Neural crest cell (in vitro differentiated cells): Measurements from ENCODE around the gene COA7. TPM values are rescaled to one million over a fixed set of nuclear protein-coding genes. Genes with fewer than 3 reads are reported as not detected.
"Not testable (repeated sequence)": the region's sequence is repeated elsewhere in the genome, so short reads cannot be mapped to it uniquely, and the experiment has no call there.

Experiments
- DNase-seq: peaks from one replicate; pipeline ENCODE4 v3.0.0; 2021; ENCODE audit warnings: low read depth, mixed read lengths, low spot score
- H3K27ac Mint-ChIP-seq: one replicate; pipeline ENCODE4 v1.8.0; 2021; ENCODE audit warnings: mild to moderate bottlenecking, mixed read lengths; ENCODE audit not compliant: unreplicated experiment
- H3K27me3 Mint-ChIP-seq: 2 replicates; pipeline ENCODE4 v1.8.0; 2021; ENCODE audit warnings: low read depth, mild to moderate bottlenecking, mixed read lengths
- H3K36me3 Mint-ChIP-seq: 2 replicates; pipeline ENCODE4 v1.8.0; 2021; ENCODE audit warnings: low read depth, mild to moderate bottlenecking, mixed read lengths
- H3K4me1 Mint-ChIP-seq: 2 replicates; pipeline ENCODE4 v1.8.0; 2021; ENCODE audit warnings: mixed read lengths
- H3K4me3 Mint-ChIP-seq: one replicate; pipeline ENCODE4 v1.8.0; 2021; ENCODE audit warnings: mild to moderate bottlenecking, mixed read lengths
- H3K9me3 Mint-ChIP-seq: 2 replicates; pipeline ENCODE4 v1.8.0; 2021; ENCODE audit warnings: mixed read lengths
- CTCF ChIP-seq: fragments of 200-600 bp; sonication (generic); conservative IDR thresholded peaks from 2 replicates; pipeline ENCODE4 v1.5.0; 2021; ENCODE audit warnings: antibody characterized with exemption, mild to moderate bottlenecking
- total RNA-seq: library from RNA; stranded (reverse); gene quantifications from 2 replicates; pipeline ENCODE4 v1.2.1, GENCODE V29; 2021

Gene COA7
- total RNA-seq, 1 donor from 2014 or later, result 35.0 TPM

- DNase-seq, result peak; percentile 88
- peak within 1 kb of the TSS; percentile 90 for H3K4me3 Mint-ChIP-seq
- no peak for TF ChIP-seq CTCF
- H3K27me3 Mint-ChIP-seq, result no peaks in the 10 kb centered on the region
- no peaks in the 10 kb centered on the region for H3K36me3 Mint-ChIP-seq
- no peaks in the 10 kb centered on the region for H3K9me3 Mint-ChIP-seq
- H3K27ac Mint-ChIP-seq, result peak within 1 kb of the TSS; percentile 93
- H3K4me1 Mint-ChIP-seq, result peaks cover 38% of the 10 kb centered on the region
Measured at GRCh38 chr1:52726265-52727113, 28.3 kb upstream of the COA7 start, which contains the start of gene ZYG11B. Gene ZYG11B, plus strand, starts transcription at chr1:52726453. Its CDS starts 201 bp downstream, at chr1:52726654.

- peaks cover 38% of the 10 kb centered on the region for H3K4me1 Mint-ChIP-seq
- H3K27ac Mint-ChIP-seq, result no peak overlapping the region
- no peaks in the 10 kb centered on the region for H3K36me3 Mint-ChIP-seq
- H3K9me3 Mint-ChIP-seq, result no peaks in the 10 kb centered on the region
- peak overlapping the region; percentile 68 for H3K4me3 Mint-ChIP-seq
- TF ChIP-seq CTCF, result no peak
- DNase-seq, result no peak
- H3K27me3 Mint-ChIP-seq, result no peaks in the 10 kb centered on the region
Measured at GRCh38 chr1:52725903-52726264, 27.7 kb upstream of the COA7 start.

GRCh38 chr1:52723260-52723659 lies 25.1 kb upstream of the COA7 start:
- TF ChIP-seq CTCF, result no peak
- peaks cover 2% of the 10 kb centered on the region for H3K27me3 Mint-ChIP-seq
- no peak overlapping the region for H3K27ac Mint-ChIP-seq
- peak overlapping the region; percentile 56 for H3K4me3 Mint-ChIP-seq
- H3K4me1 Mint-ChIP-seq, result peaks cover 27% of the 10 kb centered on the region
- no peaks in the 10 kb centered on the region for H3K9me3 Mint-ChIP-seq
- H3K36me3 Mint-ChIP-seq, result no peaks in the 10 kb centered on the region
- no peak for DNase-seq

GRCh38 chr1:52715296-52715695 lies 17.1 kb upstream of the COA7 start:
- not testable (repeated sequence) for H3K4me1 Mint-ChIP-seq, H3K9me3 Mint-ChIP-seq, H3K36me3 Mint-ChIP-seq, H3K27ac Mint-ChIP-seq, DNase-seq, H3K4me3 Mint-ChIP-seq, H3K27me3 Mint-ChIP-seq

GRCh38 chr1:52713590-52713989 lies 15.4 kb upstream of the COA7 start:
- Mint-ChIP-seq H3K36me3 (no peaks in the 10 kb centered on the region), H3K4me3 (no peak overlapping the region), H3K9me3 (no peaks in the 10 kb centered on the region), H3K4me1 (no peaks in the 10 kb centered on the region), H3K27ac (no peak overlapping the region), H3K27me3 (no peaks in the 10 kb centered on the region)
- no peak for TF ChIP-seq CTCF
- no peak for DNase-seq

GRCh38 chr1:52709016-52709415 lies 10.9 kb upstream of the COA7 start:
- DNase-seq, result no peak
- no peak for TF ChIP-seq CTCF

More at GRCh38 chr1:52709016-52709415, 10.9 kb upstream of the COA7 start:
- no peak overlapping the region for H3K27ac Mint-ChIP-seq
- no peaks in the 10 kb centered on the region for H3K36me3 Mint-ChIP-seq
- peaks cover 11% of the 10 kb centered on the region for H3K27me3 Mint-ChIP-seq
- H3K4me1 Mint-ChIP-seq, result no peaks in the 10 kb centered on the region
- H3K9me3 Mint-ChIP-seq, result no peaks in the 10 kb centered on the region
- no peak overlapping the region for H3K4me3 Mint-ChIP-seq
